Small intestine (tissue), 7 donors: ENCODE measurements around the gene HOXA3. TPM values are rescaled to one million over a fixed set of nuclear protein-coding genes. Genes with fewer than 3 reads are reported as not detected.

Source experiments
- DNase-seq, 2 donors: peaks; one replicate each; pipeline versions ENCODE4 v3.0.0 to v3.0.0-alpha.2; 2013
- FAIRE-seq: peaks from 2 replicates; lab custom pipeline; 2012; peaks lifted over from hg19 to GRCh38; lab: Jason Lieb, UNC
- H3K27ac ChIP-seq, 3 donors: one replicate each; pipeline ENCODE4 v1.5.1; 2013; ENCODE audit warnings: low read length in 2 of 3, mild to moderate bottlenecking in 2 of 3, control low read depth in 1 of 3, inconsistent platforms in 1 of 3, low read depth in 1 of 3, moderate library complexity in 1 of 3
- H3K27me3 ChIP-seq, 3 donors: one replicate each; pipeline ENCODE4 v1.6.1; 2013; ENCODE audit warnings: low read length in 3 of 3, inconsistent platforms in 1 of 3; ENCODE audit not compliant: control insufficient read depth in 3 of 3, insufficient read depth in 3 of 3
- H3K36me3 ChIP-seq, 3 donors: one replicate each; pipeline ENCODE4 v1.6.1; 2013; ENCODE audit warnings: low read length in 3 of 3, inconsistent platforms in 1 of 3, low read depth in 1 of 3, mild to moderate bottlenecking in 1 of 3, moderate library complexity in 1 of 3; ENCODE audit not compliant: control insufficient read depth in 3 of 3, insufficient read depth in 2 of 3
- H3K4me1 ChIP-seq, 3 donors: one replicate each; pipeline ENCODE4 v1.6.1; 2013; ENCODE audit warnings: low read length in 2 of 3, inconsistent platforms in 1 of 3, low read depth in 1 of 3, mild to moderate bottlenecking in 1 of 3, moderate library complexity in 1 of 3; ENCODE audit not compliant: control insufficient read depth in 3 of 3, insufficient read depth in 2 of 3
- H3K4me3 ChIP-seq, 3 donors: one replicate each; pipeline ENCODE4 v1.5.1; 2013; ENCODE audit warnings: low read length in 3 of 3, control low read depth in 1 of 3, inconsistent platforms in 1 of 3, low read depth in 1 of 3, mild to moderate bottlenecking in 1 of 3, moderate library complexity in 1 of 3
- H3K9me3 ChIP-seq, 2 donors: one replicate each; pipeline ENCODE4 v1.6.1; 2013; ENCODE audit warnings: low read depth in 1 of 2, low read length in 1 of 2; ENCODE audit not compliant: control insufficient read depth in 2 of 2, insufficient read depth in 1 of 2
- WGBS, 3 donors: extraction: QIAGEN DNeasy Blood & Tissue Kit; methylation state at CpG; one replicate each; pipeline ENCODE4 v1.1.7; 2013; 5-methylcytosine and 5-hydroxymethylcytosine counted together
- polyA plus RNA-seq, 4 donors: library from polyadenylated mRNA; stranded (reverse) in 3 of 4; unstranded in 1 of 4; fragments of 200-250 nt in 3 of 4; fragments of 120-200 nt in 1 of 4; gene quantifications; one replicate each; pipeline versions ENCODE4 v1.2.1 to v1.2.3, GENCODE V29; 2013
- donor health status: healthy with polysubstance abuse.
- donor health status: control.
- donor health status: control.
- donor health status: Bipolar disorder and iron deficiency.
- donor health status: healthy.

Gene HOXA3
- polyA plus RNA-seq, 4 donors, result 0.45 to 47.4 (median 1.9) TPM

DNA sequence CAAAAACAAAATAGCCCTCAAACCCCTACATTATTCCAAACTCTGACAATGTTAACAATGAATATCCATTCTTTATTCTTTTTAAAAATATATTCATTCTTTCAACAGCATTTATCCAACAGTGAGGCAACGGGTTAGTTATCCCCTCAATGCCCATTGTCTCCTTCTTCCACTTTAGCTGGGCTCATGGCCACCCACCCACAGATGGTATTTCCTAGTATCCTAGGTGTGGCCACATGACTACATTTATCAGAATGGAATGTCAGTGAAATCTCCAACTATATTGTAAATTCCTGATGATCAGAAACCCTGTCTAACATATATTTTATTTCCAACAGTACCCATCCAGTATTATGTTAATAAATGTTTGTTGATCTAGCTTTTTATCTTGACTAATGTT lies 70.2 kb downstream of the HOXA3 start:
- Histone ChIP-seq H3K4me3 (no peak overlapping the region), H3K27ac (no peak overlapping the region), H3K36me3 (no peaks in the 10 kb centered on the region), H3K9me3 (no peaks in the 10 kb centered on the region), H3K4me1 (peaks cover 0 to 2% (median 0%) of the 10 kb centered on the region in 3 donors), H3K27me3 (peaks cover 0 to 2% (median 0%) of the 10 kb centered on the region in 3 donors)
- 73 to 95% (median 91%) methylated on average over 1 of the region's 1 CpG for WGBS, 3 donors
- FAIRE-seq, result no peak
- no peak for DNase-seq

DNA sequence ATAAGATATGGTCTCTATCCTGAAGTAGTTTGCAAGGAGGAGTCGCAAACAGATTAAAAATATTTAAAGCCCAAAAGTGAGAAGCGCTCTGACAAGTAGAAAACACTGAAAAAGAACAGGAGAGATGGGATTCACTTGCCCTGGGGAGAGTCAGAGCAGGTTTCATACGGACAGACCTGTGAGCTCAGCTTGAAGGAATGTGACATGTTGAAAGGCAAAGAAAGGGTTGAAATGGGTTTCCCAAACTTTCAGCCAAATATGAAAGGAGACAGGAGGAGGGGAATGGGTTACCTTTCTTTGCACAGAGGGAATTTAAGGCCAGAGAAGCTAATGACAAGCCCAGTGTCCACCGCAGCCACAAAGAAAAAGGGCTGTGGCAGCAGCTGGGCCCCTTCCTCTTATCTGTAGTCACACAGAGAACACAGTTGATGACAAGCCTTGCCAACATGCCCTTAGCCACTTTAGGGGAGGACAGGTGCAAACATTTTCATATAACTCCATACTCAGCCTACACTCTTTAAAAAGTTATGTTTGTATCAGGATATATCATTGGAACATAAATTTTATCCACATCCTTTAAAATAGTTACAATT lies 71.4 kb downstream of the HOXA3 start:
- DNase-seq (peak in 1 of 2 donors; percentile 48), FAIRE-seq (no peak)
- Histone ChIP-seq H3K4me3 (no peak overlapping the region), H3K4me1 (peaks cover 0 to 2% (median 0%) of the 10 kb centered on the region in 3 donors), H3K27me3 (no peaks in the 10 kb centered on the region), H3K36me3 (no peaks in the 10 kb centered on the region), H3K27ac (no peak overlapping the region), H3K9me3 (no peaks in the 10 kb centered on the region)
- WGBS, 3 donors, result 62 to 80% (median 77%) methylated on average over 4 of the region's 4 CpGs

DNA sequence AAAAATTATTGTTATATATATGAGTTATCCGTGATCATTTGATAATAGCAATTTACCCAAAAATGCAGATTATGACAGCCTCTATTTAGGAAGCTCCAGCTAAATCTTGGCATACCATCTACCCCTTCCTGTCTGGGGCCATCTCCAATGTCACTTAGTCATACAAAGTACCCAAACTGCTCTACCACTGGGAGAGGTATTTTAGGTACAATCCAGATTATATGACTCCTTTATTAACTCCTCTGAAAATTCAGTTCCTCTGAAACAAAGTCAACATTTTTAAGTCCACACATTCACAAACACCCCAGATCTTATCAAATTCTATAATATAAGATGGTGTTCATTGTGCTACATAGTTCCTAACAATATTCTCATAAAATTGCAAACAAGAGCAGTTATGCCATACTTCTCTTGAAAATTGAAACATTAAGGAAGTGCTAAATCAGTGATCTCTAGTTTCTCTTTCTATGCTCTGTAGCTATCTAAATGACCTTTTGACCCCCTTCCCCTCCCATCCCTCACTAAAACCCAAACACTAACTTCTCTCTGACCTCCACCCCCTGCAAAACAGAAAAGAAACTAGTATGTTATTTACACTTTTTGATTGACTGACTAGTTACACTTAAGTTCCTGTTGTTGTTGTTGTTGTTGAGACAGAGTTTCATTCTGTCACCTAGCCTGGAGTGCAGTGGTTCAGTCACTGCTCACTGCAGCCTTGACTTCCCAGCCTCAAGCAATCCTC lies 73.0 kb downstream of the HOXA3 start:
- 91 to 94% (median 93%) methylated on average over 1 of the region's 1 CpG for WGBS, 3 donors
- H3K36me3 ChIP-seq, result no peaks in the 10 kb centered on the region
- FAIRE-seq (no peak), DNase-seq (peak in 1 of 2 donors; percentile 31)
- H3K27me3 ChIP-seq, result no peaks in the 10 kb centered on the region
- H3K9me3 ChIP-seq, result no peaks in the 10 kb centered on the region
- H3K4me3 ChIP-seq, result no peak overlapping the region
- no peak overlapping the region for H3K27ac ChIP-seq
- H3K4me1 ChIP-seq, result peaks cover 0 to 3% (median 2%) of the 10 kb centered on the region in 3 donors

DNA sequence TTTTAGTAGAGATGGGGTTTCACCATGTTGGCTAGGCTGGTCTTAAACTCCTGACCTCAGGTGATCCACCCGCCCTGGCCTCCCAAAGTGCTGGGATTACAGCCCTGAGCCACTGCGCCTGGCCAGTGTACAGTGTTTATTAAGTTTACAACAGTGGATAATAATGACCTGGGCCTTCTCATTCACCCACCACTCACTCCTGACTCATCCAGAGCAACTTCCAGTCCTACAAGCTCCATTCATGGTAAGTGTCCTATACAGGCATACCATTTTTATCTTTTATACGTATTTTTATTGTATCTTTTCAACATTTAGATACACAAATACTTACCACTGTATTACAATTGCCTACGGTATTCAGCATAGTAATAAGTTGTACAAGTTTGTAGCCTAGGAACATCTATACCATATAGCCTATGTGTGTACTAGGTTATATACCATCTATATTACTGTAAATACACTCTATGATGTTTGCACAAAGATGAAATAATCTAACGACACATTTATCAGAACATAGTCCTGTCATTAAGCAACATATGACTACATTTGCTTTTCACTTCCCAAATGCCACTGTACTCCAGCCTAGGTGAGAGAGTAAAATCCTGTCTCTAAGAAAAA lies 73.7 kb downstream of the HOXA3 start:
- 79 to 89% (median 81%) methylated on average over 5 of the region's 5 CpGs for WGBS, 3 donors
- H3K27me3 ChIP-seq, result no peaks in the 10 kb centered on the region
- H3K9me3 ChIP-seq, result no peaks in the 10 kb centered on the region
- no peak overlapping the region for H3K4me3 ChIP-seq
- H3K27ac ChIP-seq, result no peak overlapping the region
- H3K36me3 ChIP-seq, result no peaks in the 10 kb centered on the region
- no peak for FAIRE-seq
- H3K4me1 ChIP-seq, result peaks cover 0 to 4% (median 2%) of the 10 kb centered on the region in 3 donors
- no peak for DNase-seq

DNA sequence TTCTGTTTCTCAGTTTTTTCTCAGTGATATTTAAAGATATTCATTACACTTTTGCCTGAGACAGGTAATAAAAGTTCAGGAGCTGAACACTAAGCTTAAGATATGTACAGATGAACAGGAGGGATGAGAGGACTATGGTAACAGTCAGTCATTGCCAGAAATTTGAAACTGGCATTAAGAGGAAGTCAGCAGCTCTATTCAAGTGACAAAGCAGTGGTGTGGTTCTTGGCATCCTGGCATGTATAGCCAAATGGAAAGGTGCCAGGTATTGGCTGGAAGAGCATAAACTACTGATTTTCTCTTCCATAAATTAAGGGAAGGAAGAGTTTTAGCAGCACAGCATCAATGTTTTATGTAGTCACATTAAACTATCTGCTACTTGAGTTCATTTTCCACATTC lies 79.3 kb downstream of the HOXA3 start:
- H3K27me3 ChIP-seq, result no peaks in the 10 kb centered on the region
- no peaks in the 10 kb centered on the region for H3K36me3 ChIP-seq
- peaks cover 0 to 4% (median 0%) of the 10 kb centered on the region in 3 donors for H3K4me1 ChIP-seq
- DNase-seq (no peak), FAIRE-seq (no peak)
- H3K4me3 ChIP-seq, result no peak overlapping the region
- no peak overlapping the region for H3K27ac ChIP-seq
- no peaks in the 10 kb centered on the region for H3K9me3 ChIP-seq

DNA sequence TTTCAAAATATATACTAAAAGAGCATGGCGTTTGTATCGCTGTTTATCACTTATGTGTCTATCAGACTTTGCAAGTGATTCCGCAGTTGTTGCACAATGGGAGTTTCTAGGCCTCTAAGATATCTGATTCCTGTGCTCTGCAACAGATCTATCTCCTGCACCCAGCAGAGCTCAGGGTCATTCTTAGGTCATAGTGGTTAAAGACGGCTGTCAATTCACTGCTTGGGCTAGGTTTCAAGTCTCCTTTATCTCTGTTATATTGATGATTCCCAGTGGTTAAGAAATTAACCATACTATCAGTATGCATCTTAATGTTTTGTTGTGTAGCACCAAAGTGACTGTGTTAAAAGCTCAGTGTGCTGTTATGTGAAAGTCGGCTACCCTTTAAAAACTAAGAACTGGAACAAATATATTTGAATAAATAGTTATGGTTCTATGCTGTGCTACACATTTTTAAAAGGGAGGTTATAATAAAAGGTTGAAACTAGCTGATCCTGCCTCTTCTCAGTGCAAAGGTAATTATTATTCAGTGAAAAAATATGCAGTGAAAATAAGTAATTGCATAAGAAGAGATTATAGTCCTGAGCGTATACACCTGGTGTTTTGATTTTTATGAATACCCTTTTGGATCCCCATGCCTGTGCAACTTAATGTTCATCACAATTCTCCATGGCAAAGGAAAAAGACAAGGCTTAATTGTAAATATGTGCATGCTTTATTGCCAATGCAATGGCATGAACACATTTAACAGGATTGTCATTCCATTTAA lies 80.6 kb downstream of the HOXA3 start:
- peak in 1 of 2 donors; percentile 34 for DNase-seq
- Histone ChIP-seq H3K4me1 (peaks cover 0 to 4% (median 0%) of the 10 kb centered on the region in 3 donors), H3K4me3 (no peak overlapping the region), H3K9me3 (no peaks in the 10 kb centered on the region), H3K27ac (no peak overlapping the region), H3K36me3 (no peaks in the 10 kb centered on the region), H3K27me3 (no peaks in the 10 kb centered on the region)
- FAIRE-seq, result no peak
- 47 to 65% (median 49%) methylated on average over 6 of the region's 6 CpGs for WGBS, 3 donors

DNA sequence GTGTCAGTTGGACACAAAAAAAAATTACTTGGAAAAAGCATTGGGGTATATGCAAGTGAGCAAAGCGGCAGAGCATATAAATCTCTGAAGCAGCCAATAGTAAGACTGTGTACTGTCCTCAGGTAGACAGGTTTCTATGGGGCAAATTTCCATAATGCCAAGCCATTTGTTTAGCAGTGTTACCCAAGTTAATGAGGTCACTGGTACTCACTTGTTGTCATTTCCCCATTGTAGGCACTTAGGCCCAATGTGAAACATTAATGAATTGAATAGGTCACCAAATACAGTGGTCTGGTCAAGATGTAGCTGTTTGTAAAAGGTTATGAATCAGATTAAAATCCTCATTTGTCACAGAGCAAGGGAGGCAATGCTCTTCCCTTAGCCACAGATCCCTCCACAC lies 84.1 kb downstream of the HOXA3 start:
- Histone ChIP-seq H3K27me3 (no peaks in the 10 kb centered on the region), H3K27ac (no peak overlapping the region), H3K9me3 (no peaks in the 10 kb centered on the region), H3K4me3 (no peak overlapping the region), H3K36me3 (no peaks in the 10 kb centered on the region), H3K4me1 (no peaks in the 10 kb centered on the region)
- 93 to 100% (median 95%) methylated on average over 1 of the region's 1 CpG for WGBS, 3 donors
- no peak for FAIRE-seq
- DNase-seq, result no peak

DNA sequence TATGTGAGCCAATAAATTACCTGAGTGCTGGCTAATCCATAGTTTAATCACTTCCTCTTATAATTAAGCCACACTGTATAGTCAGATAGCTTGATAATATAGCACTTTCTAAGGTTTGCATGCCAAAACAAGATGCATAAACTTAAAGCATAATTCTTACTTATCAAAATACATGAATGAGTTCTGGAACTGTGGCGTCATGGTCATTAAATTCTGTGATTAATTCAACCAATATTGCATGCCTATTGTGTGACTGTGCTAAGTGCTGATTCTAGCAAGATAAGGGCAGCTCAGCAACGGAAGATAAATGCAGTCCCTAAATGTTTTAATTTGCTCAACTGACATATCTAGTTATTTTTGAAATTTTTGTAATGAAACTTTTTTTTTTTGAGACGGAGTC lies 86.2 kb downstream of the HOXA3 start:
- Histone ChIP-seq H3K4me1 (no peaks in the 10 kb centered on the region), H3K27me3 (no peaks in the 10 kb centered on the region), H3K36me3 (no peaks in the 10 kb centered on the region), H3K9me3 (no peaks in the 10 kb centered on the region), H3K4me3 (no peak overlapping the region), H3K27ac (no peak overlapping the region)
- DNase-seq, result peak in 1 of 2 donors; percentile 24
- no peak for FAIRE-seq
- WGBS, 3 donors, result 47 to 71% (median 47%) methylated on average over 3 of the region's 3 CpGs
